ENCODE results near the gene NUSAP1.
A peak's percentile ranks its signal among the peaks of the same experiment; 100 is the strongest.
"Not testable (repeated sequence)": the region's sequence is repeated elsewhere in the genome, so short reads cannot be mapped to it uniquely, and the experiment has no call there.

The NUSAP1 gene

GRCh38 chr15:41411441-41411840, 78.8 kb downstream of the NUSAP1 start:
- no peak for DNase-seq (ENCODE audit: low read depth)

DNA sequence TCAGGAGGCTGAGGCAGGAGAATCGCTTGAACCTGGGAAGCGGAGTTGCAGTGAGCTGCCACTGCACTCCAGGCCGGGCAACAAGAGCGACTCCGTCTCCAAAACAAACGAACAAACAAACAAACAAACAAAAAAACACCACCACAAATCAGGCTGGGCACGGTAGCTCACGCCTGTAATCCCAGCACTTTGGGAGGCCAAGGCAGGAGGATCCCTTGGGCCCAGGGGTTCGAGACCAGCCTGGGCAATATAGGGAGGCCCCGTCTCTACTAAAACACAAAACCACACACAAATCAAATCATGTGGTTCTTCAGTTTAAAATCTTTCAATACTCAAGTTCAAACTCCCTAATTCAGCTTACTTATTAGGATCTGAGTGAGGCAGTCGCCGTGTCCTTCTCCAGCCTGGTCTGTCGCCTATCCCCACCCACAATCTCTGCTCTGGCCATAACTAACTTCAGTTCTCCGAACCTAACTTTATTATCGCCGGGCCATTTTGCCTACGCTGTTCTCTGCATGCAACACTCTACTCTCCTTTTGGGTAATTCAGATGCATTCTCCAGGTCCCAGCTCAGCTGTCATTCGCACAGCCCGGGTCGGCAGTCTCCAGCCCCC, 83.6 kb downstream of the NUSAP1 start:
- no peak for DNase-seq (ENCODE audit: low read depth)

DNA sequence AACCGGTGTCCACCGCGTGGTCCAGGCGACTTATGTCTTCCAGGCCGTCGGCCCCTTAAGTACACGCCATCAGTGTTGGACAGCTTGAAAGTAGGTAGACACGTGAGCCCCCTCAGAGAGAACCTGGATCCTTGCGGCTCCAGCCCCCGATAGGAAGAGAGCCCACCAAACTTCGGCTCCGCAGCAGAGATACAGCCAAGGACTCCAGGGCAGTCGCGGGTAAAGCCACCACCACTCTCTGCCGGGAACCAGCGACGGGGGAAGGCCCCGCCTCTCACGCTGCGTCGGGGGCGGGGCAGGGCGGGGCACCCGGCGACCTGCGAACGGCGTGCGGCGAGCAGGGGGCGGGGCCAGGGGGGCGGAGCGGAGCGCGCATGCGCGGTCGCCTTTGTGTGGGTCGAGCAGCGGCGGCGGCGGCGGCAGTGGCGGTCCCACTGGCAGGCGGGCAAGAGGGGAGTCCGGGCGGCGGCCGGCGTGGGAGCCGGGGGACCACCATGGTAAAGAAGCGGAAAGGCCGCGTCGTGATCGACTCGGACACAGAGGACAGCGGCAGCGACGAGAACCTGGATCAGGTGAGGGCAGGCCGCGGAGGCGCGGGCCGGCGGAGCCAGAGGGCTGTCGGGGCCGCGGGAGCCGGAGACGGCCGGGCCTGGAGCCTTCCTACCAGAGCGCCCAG, 84.2 kb downstream of the NUSAP1 start, which contains the start of gene RTF1:
Gene RTF1, plus strand, starts transcription at position 354 of the 676 bp plus-strand sequence. Its CDS starts 21 bp downstream, at position 375.
- DNase-seq (ENCODE audit: low read depth): peak; percentile 96

- DNase-seq (ENCODE audit: low read depth): no peak
These were observed 84.9 kb downstream of the NUSAP1 start for GRCh38 chr15:41417418-41418195.

- DNase-seq (ENCODE audit: low read depth): no peak
These were observed 91.4 kb downstream of the NUSAP1 start for GRCh38 chr15:41423979-41424659.

DNA sequence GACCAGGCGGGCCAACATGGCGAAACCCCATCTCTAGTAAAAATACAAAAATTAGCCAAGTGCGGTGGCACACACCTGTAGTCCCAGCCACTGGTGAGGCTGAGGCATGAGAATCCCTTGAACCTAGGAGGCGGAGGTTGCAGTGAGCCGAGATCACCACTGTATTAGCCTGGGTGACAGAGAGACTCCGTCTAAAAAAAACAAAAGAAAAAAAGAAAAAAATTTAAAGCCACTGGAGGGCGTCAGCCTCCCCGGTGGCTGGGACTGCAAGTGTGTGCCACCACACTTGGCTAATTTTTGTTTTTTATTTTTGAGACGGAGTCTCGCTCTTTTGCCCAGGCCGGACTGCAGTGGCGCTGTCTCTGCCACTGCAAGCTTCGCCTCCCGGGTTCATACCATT, 92.1 kb downstream of the NUSAP1 start:
- no peak for DNase-seq (ENCODE audit: low read depth)

DNA sequence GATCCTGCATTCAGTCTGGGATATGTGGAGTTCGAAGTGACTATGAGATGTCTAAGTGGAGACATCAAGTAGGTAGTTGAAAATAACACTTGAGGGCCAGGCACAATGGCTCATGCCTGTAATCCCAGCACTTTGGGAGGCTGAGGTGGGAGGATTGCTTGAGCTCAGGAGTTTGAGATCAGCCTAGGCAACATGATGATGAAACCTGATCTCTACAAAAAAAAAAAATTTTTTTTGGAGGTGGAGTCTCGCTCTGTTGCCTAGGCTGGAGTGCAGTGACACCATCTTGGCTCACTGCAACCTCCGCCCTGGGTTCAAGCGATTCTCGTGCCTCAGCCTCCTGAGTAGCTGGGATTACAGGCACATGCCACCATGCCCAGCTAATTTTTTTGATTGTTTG, 93.2 kb downstream of the NUSAP1 start:
- DNase-seq (ENCODE audit: low read depth): not testable (repeated sequence)

DNA sequence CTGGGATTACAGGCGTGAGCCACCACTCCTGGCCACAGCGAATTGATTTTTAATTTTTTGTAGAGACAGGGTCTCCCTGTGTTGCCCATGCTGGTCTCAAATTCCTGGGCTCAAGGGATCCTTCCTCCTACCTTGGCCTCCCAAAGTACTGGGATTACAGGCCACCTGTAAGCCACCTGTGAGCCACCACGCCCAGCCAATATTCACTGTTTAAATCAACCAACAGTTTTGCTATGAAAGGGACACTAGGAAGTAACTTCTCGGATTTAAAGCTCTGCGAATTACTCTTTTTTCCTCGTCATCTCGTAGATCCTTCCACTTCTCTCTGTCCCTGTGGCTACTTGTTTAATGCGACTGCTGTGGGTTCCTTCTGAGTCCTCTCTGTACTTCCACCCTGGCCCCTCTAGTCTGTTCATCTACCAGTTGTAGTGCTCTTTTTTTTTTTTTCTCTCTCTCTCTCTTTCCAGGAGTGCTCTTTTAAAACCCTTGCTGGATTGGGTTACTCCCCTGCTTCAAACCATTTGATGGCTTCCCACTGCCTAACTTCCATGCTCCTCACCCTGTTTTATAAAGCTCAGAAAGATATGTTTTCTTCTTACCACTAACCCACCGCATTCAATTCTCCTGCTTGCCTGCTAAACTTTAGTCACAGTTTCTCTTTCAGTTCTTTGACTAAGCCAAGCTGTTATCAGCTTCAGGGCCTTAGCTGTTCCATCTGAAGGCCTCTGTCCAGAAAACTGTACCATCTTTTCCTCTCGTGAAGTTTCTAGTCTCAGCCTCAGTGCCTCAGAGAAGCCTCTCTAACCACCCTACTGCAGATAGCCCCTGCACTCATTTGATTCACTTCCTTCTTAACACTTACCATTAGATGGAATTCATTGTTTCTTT, 96.6 kb downstream of the NUSAP1 start:
- DNase-seq (ENCODE audit: low read depth): no peak
